ENCODE measurements around the gene FANCL.

FANCL gene

DNA sequence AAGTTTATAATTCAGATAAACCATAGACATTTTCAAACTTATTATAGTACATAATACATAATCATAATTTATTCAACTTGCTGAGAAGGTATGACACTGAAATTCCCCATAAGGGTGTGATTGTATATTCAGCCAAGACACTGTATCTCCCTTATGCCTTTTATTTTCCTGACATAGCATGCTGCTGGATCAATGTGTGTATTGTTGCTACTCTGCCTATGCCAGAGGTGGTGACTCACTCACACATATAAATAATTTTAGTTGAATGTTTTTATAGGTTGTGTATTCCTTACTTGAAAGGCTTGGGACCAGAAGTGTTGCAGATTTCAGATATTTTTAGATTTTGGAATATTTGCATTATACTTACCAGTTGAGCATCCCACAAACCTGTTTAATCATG lies 107.7 kb downstream of the FANCL start:
- TF ChIP-seq, protein P1, sequence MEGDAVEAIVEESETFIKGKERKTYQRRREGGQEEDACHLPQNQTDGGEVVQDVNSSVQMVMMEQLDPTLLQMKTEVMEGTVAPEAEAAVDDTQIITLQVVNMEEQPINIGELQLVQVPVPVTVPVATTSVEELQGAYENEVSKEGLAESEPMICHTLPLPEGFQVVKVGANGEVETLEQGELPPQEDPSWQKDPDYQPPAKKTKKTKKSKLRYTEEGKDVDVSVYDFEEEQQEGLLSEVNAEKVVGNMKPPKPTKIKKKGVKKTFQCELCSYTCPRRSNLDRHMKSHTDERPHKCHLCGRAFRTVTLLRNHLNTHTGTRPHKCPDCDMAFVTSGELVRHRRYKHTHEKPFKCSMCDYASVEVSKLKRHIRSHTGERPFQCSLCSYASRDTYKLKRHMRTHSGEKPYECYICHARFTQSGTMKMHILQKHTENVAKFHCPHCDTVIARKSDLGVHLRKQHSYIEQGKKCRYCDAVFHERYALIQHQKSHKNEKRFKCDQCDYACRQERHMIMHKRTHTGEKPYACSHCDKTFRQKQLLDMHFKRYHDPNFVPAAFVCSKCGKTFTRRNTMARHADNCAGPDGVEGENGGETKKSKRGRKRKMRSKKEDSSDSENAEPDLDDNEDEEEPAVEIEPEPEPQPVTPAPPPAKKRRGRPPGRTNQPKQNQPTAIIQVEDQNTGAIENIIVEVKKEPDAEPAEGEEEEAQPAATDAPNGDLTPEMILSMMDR (IDR thresholded peaks at IDR 0.05; ENCODE audit: poor library complexity, severe bottlenecking): no peak
- no peak for ATAC-seq (ENCODE audit: low read depth)

DNA sequence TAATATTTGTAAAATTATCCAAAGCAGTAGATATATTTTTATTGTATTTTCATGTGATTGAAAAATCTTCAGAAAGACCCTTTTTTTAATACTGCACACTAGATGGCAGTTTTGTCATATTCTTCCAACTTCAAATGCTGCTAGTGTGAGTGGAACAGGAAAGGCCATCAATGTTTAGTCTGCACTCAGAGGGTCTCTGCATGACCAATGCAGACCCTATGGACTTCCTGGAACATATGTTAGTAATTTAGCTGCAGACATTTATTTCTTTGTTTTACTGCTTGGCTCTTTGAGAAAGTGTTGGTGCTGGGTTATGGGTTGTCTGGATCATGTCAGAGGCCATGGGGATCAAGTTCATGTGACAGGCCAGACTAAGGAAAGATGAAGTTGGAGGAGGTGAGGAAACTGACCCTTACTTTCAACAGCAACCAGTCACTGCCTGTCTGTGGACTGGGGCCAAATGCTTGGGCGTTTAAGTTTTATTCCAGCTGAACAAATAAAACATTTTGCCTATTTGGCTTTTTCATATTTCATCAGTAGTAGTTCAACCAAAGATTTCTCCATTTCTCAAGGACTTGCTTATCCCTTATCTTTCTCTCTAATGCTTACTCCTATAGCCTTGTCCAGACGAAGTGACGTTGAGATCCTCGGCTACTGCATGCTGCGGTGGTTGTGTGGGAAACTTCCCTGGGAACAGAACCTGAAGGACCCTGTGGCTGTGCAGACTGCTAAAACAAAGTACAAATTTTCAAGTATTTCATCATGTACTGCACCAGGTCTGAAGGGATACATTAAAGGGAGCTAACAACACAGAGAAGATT lies 109.7 kb downstream of the FANCL start:
- TF ChIP-seq, protein P1 (IDR thresholded peaks at IDR 0.05; ENCODE audit: poor library complexity, severe bottlenecking): peak; percentile 43
- peaks cover 6% of the 10 kb centered on the region for H3K4me1 ChIP-seq (ENCODE audit: insufficient read depth, poor library complexity, severe bottlenecking)
- no peak overlapping the region for H3K4me3 ChIP-seq (ENCODE audit: severe bottlenecking)
- ATAC-seq (ENCODE audit: low read depth) (no peak), DNase-seq (ENCODE audit: low spot score) (no peak)
- H3K27ac ChIP-seq (ENCODE audit: poor library complexity, severe bottlenecking): no peak overlapping the region
- no peaks in the 10 kb centered on the region for H3K9me3 ChIP-seq (ENCODE audit: severe bottlenecking)
- peaks cover 28% of the 10 kb centered on the region for H3K36me3 ChIP-seq (ENCODE audit: low read depth)
- H3K27me3 ChIP-seq (ENCODE audit: insufficient read depth, poor library complexity, severe bottlenecking): no peaks in the 10 kb centered on the region

More for the DNA sequence above, 107.7 kb downstream of the FANCL start:
- no peak for DNase-seq (ENCODE audit: low spot score)
- Histone ChIP-seq H3K9me3 (ENCODE audit: severe bottlenecking) (no peaks in the 10 kb centered on the region), H3K4me3 (ENCODE audit: severe bottlenecking) (no peak overlapping the region), H3K27me3 (ENCODE audit: insufficient read depth, poor library complexity, severe bottlenecking) (no peaks in the 10 kb centered on the region), H3K27ac (ENCODE audit: poor library complexity, severe bottlenecking) (no peak overlapping the region), H3K36me3 (ENCODE audit: low read depth) (peaks cover 35% of the 10 kb centered on the region), H3K4me1 (ENCODE audit: insufficient read depth, poor library complexity, severe bottlenecking) (peaks cover 10% of the 10 kb centered on the region)

GRCh38 chr2:58130238-58130637 lies 110.9 kb downstream of the FANCL start:
- H3K36me3 ChIP-seq (ENCODE audit: low read depth): peaks cover 24% of the 10 kb centered on the region
- no peak overlapping the region for H3K4me3 ChIP-seq (ENCODE audit: severe bottlenecking)
- DNase-seq (ENCODE audit: low spot score) (no peak), ATAC-seq (ENCODE audit: low read depth) (no peak)
- no peaks in the 10 kb centered on the region for H3K9me3 ChIP-seq (ENCODE audit: severe bottlenecking)
- TF ChIP-seq, protein P1 (IDR thresholded peaks at IDR 0.05; ENCODE audit: poor library complexity, severe bottlenecking): no peak
- no peaks in the 10 kb centered on the region for H3K27me3 ChIP-seq (ENCODE audit: insufficient read depth, poor library complexity, severe bottlenecking)
- H3K27ac ChIP-seq (ENCODE audit: poor library complexity, severe bottlenecking): no peak overlapping the region
- H3K4me1 ChIP-seq (ENCODE audit: insufficient read depth, poor library complexity, severe bottlenecking): peaks cover 6% of the 10 kb centered on the region

GRCh38 chr2:58127111-58127510 lies 114.0 kb downstream of the FANCL start:
- DNase-seq (ENCODE audit: low spot score) (no peak), ATAC-seq (ENCODE audit: low read depth) (no peak)
- Histone ChIP-seq H3K9me3 (ENCODE audit: severe bottlenecking) (no peaks in the 10 kb centered on the region), H3K27me3 (ENCODE audit: insufficient read depth, poor library complexity, severe bottlenecking) (no peaks in the 10 kb centered on the region), H3K27ac (ENCODE audit: poor library complexity, severe bottlenecking) (no peak overlapping the region), H3K4me3 (ENCODE audit: severe bottlenecking) (no peak overlapping the region), H3K36me3 (ENCODE audit: low read depth) (peaks cover 22% of the 10 kb centered on the region), H3K4me1 (ENCODE audit: insufficient read depth, poor library complexity, severe bottlenecking) (peaks cover 6% of the 10 kb centered on the region)
- TF ChIP-seq, protein P1 (IDR thresholded peaks at IDR 0.05; ENCODE audit: poor library complexity, severe bottlenecking): no peak

DNA sequence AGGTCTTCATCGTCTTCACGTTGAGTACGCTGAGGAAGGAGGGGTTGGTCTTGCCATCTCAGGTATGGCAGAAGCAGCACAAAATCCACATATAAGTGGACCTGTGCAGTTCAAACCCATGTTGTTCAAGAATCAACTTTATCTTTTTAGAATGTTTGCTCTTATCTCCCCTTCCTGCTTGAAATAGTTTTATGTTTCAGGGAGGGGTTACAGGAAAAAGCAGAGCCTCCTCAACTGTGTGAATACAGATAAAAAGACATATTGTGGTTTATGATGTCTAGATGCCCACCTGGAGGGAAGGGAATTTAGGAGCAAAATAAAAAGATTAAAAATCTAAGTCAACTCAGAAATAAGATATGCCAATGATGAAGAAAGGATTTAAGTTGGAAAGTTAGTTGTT lies 118.6 kb downstream of the FANCL start:
- TF ChIP-seq, protein P1 (IDR thresholded peaks at IDR 0.05; ENCODE audit: poor library complexity, severe bottlenecking): no peak
- no peak overlapping the region for H3K4me3 ChIP-seq (ENCODE audit: severe bottlenecking)
- H3K9me3 ChIP-seq (ENCODE audit: severe bottlenecking): no peaks in the 10 kb centered on the region
- ATAC-seq (ENCODE audit: low read depth) (no peak), DNase-seq (ENCODE audit: low spot score) (no peak)
- no peak overlapping the region for H3K27ac ChIP-seq (ENCODE audit: poor library complexity, severe bottlenecking)
- H3K4me1 ChIP-seq (ENCODE audit: insufficient read depth, poor library complexity, severe bottlenecking): peaks cover 6% of the 10 kb centered on the region
- H3K27me3 ChIP-seq (ENCODE audit: insufficient read depth, poor library complexity, severe bottlenecking): no peaks in the 10 kb centered on the region
- peaks cover 14% of the 10 kb centered on the region for H3K36me3 ChIP-seq (ENCODE audit: low read depth)

Data from RWPE2 (cell line).